Small intestine (tissue), 7 donors: ENCODE results near the gene JMJD1C. TPM values are rescaled to one million over a fixed set of nuclear protein-coding genes. Genes with fewer than 3 reads are reported as not detected.
"Not testable (repeated sequence)": the region's sequence is repeated elsewhere in the genome, so short reads cannot be mapped to it uniquely, and the experiment has no call there.

Experiments
- DNase-seq, 2 donors: peaks; one replicate each; pipeline versions ENCODE4 v3.0.0 to v3.0.0-alpha.2; 2013
- FAIRE-seq: peaks from 2 replicates; lab custom pipeline; 2012; peaks lifted over from hg19 to GRCh38; lab: Jason Lieb, UNC
- H3K27ac ChIP-seq, 3 donors: one replicate each; pipeline ENCODE4 v1.5.1; 2013; ENCODE audit warnings: low read length in 2 of 3, mild to moderate bottlenecking in 2 of 3, control low read depth in 1 of 3, inconsistent platforms in 1 of 3, low read depth in 1 of 3, moderate library complexity in 1 of 3
- H3K27me3 ChIP-seq, 3 donors: one replicate each; pipeline ENCODE4 v1.6.1; 2013; ENCODE audit warnings: low read length in 3 of 3, inconsistent platforms in 1 of 3; ENCODE audit not compliant: control insufficient read depth in 3 of 3, insufficient read depth in 3 of 3
- H3K36me3 ChIP-seq, 3 donors: one replicate each; pipeline ENCODE4 v1.6.1; 2013; ENCODE audit warnings: low read length in 3 of 3, inconsistent platforms in 1 of 3, low read depth in 1 of 3, mild to moderate bottlenecking in 1 of 3, moderate library complexity in 1 of 3; ENCODE audit not compliant: control insufficient read depth in 3 of 3, insufficient read depth in 2 of 3
- H3K4me1 ChIP-seq, 3 donors: one replicate each; pipeline ENCODE4 v1.6.1; 2013; ENCODE audit warnings: low read length in 2 of 3, inconsistent platforms in 1 of 3, low read depth in 1 of 3, mild to moderate bottlenecking in 1 of 3, moderate library complexity in 1 of 3; ENCODE audit not compliant: control insufficient read depth in 3 of 3, insufficient read depth in 2 of 3
- H3K4me3 ChIP-seq, 3 donors: one replicate each; pipeline ENCODE4 v1.5.1; 2013; ENCODE audit warnings: low read length in 3 of 3, control low read depth in 1 of 3, inconsistent platforms in 1 of 3, low read depth in 1 of 3, mild to moderate bottlenecking in 1 of 3, moderate library complexity in 1 of 3
- H3K9me3 ChIP-seq, 2 donors: one replicate each; pipeline ENCODE4 v1.6.1; 2013; ENCODE audit warnings: low read depth in 1 of 2, low read length in 1 of 2; ENCODE audit not compliant: control insufficient read depth in 2 of 2, insufficient read depth in 1 of 2
- WGBS, 3 donors: extraction: QIAGEN DNeasy Blood & Tissue Kit; methylation state at CpG; one replicate each; pipeline ENCODE4 v1.1.7; 2013; 5-methylcytosine and 5-hydroxymethylcytosine counted together
- polyA plus RNA-seq, 4 donors: library from polyadenylated mRNA; stranded (reverse) in 3 of 4; unstranded in 1 of 4; fragments of 200-250 nt in 3 of 4; fragments of 120-200 nt in 1 of 4; gene quantifications; one replicate each; pipeline versions ENCODE4 v1.2.1 to v1.2.3, GENCODE V29; 2013
- donor health status: healthy with polysubstance abuse.
- donor health status: control.
- donor health status: control.
- donor health status: Bipolar disorder and iron deficiency.
- donor health status: healthy.

JMJD1C gene
- polyA plus RNA-seq, 4 donors, result 22.4 to 108 (median 39.1) TPM

DNA sequence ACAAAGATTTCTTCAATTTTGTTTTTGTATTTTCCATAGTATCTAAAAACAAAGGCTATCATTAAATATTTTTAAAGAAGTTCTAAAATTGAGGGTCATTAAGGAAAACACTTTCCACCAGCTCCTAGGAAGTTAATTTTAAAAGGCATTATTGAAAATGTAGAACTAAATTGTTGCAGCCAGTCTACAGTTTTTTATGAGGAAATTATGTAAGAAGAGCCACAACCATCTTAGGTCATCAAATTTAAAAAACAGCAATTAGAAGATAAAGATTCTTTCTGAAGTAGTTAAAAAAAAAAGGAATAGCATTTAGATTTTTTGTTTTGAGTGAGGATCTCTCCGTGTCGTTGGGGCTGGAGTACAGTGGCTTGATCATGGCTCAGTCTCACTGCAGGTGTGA lies 171.0 kb downstream of the JMJD1C start:
- FAIRE-seq (no peak), DNase-seq (no peak)
- Histone ChIP-seq H3K27me3 (no peaks in the 10 kb centered on the region), H3K27ac (no peak overlapping the region), H3K4me3 (no peak overlapping the region), H3K4me1 (no peaks in the 10 kb centered on the region), H3K9me3 (no peaks in the 10 kb centered on the region), H3K36me3 (peaks cover 0 to 16% (median 0%) of the 10 kb centered on the region in 3 donors)
- WGBS, 3 donors, result 85 to 89% (median 86%) methylated on average over 2 of the region's 2 CpGs

DNA sequence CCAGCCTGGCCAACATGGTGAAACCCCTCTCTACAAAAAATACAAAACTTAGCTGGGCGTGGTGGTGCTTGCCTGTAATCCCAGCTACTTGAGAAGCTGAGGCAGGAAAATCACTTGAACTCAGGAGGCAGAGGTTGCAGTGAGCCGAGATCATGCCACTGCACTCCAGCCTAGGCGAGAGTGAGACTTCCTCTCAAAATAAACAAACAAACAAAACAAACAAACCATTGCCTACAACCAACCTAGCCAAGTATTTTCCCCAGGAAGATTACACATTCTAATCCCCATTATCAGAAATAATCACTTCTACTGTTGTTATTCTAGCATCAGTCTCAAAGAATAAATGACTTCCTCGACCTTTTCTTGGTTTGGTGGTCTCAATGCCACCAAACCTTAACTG lies 172.9 kb downstream of the JMJD1C start:
- H3K36me3 ChIP-seq, result peaks cover 0 to 11% (median 0%) of the 10 kb centered on the region in 3 donors
- 79 to 90% (median 87%) methylated on average over 4 of the region's 4 CpGs for WGBS, 3 donors
- not testable (repeated sequence) for DNase-seq, H3K9me3 ChIP-seq, H3K27ac ChIP-seq, H3K27me3 ChIP-seq, H3K4me1 ChIP-seq, H3K4me3 ChIP-seq, FAIRE-seq

DNA sequence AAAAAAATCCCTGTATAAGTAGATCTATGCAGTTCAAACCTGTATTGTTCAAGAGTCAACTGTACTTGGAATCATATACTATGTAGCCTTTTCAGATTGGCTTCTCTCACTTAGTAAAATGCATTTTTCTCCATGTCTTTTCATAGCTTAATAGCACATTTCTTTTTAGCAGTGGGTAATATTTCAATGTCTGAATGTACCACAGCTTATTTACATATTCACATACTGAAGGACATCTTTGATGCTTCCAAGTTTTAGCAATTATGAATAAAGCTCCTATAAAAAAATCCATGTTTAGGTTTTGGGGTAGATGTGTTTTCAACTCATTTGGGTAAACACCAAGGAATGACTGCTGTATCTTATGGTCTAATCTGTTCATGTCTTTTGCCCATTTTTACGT lies 177.6 kb downstream of the JMJD1C start:
- DNase-seq, result no peak
- no peaks in the 10 kb centered on the region for H3K27me3 ChIP-seq
- H3K4me3 ChIP-seq, result no peak overlapping the region
- no peak for FAIRE-seq
- H3K4me1 ChIP-seq, result no peaks in the 10 kb centered on the region
- H3K27ac ChIP-seq, result no peak overlapping the region
- peaks cover 0 to 2% (median 0%) of the 10 kb centered on the region in 3 donors for H3K36me3 ChIP-seq
- no peaks in the 10 kb centered on the region for H3K9me3 ChIP-seq
- 96% methylated on average over 1 of the region's 1 CpG for WGBS, 3 donors

DNA sequence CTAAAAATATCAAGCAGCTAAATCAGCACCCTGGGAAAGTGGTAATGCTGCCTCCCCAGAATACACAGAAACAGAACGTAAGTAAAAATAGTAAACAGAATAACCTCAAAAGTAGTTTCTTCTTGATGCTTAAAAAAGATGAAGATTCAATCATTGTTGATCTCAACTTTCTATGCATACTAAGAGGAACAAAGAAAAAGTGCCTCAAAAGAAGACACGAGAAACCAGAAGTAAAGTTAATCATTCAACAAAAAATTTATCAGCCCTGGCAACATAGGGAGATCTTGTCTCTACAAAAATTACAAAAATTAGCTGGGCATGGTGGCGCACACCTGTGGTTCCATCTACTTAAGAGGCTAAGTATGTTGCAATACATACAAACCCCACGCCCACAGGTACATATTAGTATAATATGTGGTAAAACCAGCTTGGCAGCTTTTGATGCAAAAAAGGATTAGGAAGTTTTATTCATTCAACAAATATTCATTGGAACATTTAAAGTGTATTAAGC lies 179.0 kb downstream of the JMJD1C start:
- H3K36me3 ChIP-seq, result no peaks in the 10 kb centered on the region
- H3K27ac ChIP-seq, result no peak overlapping the region
- FAIRE-seq (no peak), DNase-seq (no peak)
- no peaks in the 10 kb centered on the region for H3K9me3 ChIP-seq
- no peak overlapping the region for H3K4me3 ChIP-seq
- no peaks in the 10 kb centered on the region for H3K27me3 ChIP-seq
- 77 to 89% (median 85%) methylated on average over 4 of the region's 4 CpGs for WGBS, 3 donors
- H3K4me1 ChIP-seq, result no peaks in the 10 kb centered on the region

DNA sequence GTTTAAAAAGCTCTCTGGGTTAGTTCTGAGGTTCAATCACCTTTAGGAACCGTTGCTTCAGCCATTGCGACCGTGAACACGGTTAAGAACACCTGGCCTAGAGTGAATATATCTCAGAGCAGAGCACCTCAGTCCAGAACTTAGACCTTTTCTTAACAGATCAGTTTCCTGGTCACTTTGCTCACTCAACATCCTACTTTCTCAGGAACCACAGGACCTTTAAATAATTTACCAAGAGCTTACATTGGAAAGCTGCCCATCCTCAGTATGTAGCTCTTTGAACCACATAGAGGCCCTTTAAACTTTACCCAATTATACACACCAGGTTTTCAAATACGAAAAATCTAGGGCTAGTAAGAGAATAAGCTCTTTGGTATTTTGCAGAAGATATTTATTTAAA lies 179.4 kb downstream of the JMJD1C start:
- peaks cover 0 to 3% (median 0%) of the 10 kb centered on the region in 3 donors for H3K36me3 ChIP-seq
- no peaks in the 10 kb centered on the region for H3K4me1 ChIP-seq
- no peak overlapping the region for H3K27ac ChIP-seq
- H3K27me3 ChIP-seq, result no peaks in the 10 kb centered on the region
- no peak overlapping the region for H3K4me3 ChIP-seq
- no peaks in the 10 kb centered on the region for H3K9me3 ChIP-seq
- FAIRE-seq, result no peak
- WGBS, 3 donors, result 87 to 91% (median 87%) methylated on average over 5 of the region's 5 CpGs
- DNase-seq, result no peak

DNA sequence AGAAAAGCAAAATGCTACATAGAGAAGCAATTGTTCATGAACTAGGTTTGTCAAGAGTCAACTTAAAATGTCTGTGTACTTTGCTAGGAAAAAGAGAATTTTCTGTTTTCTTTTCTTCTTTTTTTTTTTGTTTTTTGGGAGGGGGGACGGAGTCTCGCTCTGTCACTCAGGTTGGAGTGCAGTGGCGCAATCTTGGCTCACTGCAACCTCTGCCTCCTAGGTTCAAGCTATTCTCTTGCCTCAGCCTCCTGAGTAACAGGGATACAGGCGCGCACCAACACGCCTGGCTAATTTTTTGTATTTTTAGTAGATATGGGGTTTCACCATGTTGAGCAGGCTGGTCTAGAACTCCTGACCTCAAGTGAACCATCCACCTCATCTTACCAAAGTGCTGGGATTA lies 181.9 kb downstream of the JMJD1C start:
- not testable (repeated sequence) for H3K27ac ChIP-seq, H3K9me3 ChIP-seq, H3K4me3 ChIP-seq, H3K4me1 ChIP-seq, FAIRE-seq, H3K27me3 ChIP-seq, DNase-seq
- 97 to 98% (median 97%) methylated on average over 6 of the region's 6 CpGs for WGBS, 3 donors
- H3K36me3 ChIP-seq, result peaks cover 0 to 12% (median 0%) of the 10 kb centered on the region in 3 donors

DNA sequence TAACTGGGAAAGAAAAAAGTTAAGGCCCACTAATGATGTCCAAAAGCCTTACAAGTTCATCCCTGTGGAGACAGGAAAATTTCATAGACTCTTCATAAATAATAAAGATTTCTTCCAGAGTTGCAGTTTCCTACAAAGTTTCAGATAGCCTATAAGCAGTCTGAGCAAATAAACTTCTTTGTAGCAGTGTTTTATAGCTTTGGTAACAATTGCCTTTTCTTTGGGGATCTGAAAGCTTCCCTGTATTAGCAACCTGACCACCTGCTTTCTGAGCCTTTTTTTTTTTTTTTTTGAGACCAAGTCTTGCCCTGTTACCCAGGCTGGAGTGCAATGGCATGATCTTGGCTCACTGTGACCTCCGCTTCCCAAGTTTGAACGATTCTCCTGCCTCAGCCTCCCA lies 182.7 kb downstream of the JMJD1C start:
- Histone ChIP-seq H3K4me3 (no peak overlapping the region), H3K9me3 (no peaks in the 10 kb centered on the region), H3K36me3 (peaks cover 0 to 16% (median 0%) of the 10 kb centered on the region in 3 donors), H3K4me1 (no peaks in the 10 kb centered on the region), H3K27ac (no peak overlapping the region), H3K27me3 (no peaks in the 10 kb centered on the region)
- FAIRE-seq (no peak), DNase-seq (no peak)
- 73 to 89% (median 82%) methylated on average over 2 of the region's 2 CpGs for WGBS, 3 donors

DNA sequence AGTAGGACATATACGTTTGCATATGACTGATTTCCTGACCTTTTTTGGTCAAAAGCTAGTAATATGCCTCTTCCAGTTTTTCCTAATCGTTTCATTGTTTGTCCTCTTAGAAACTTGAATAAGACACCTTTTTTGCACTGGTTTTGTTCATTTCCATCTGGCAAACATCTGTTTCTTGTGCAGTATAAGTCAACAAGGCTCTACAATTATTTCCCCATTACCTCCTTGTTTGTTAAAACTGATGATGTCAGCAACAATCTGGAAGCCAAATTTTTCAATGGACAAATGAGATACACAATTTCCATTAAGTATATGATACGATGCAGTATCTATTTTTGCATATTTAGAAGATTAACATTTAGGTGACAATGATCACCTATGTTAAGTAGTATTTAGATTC lies 183.8 kb downstream of the JMJD1C start:
- no peak overlapping the region for H3K27ac ChIP-seq
- no peak overlapping the region for H3K4me3 ChIP-seq
- DNase-seq (no peak), FAIRE-seq (no peak)
- 78 to 92% (median 87%) methylated on average over 3 of the region's 3 CpGs for WGBS, 3 donors
- no peaks in the 10 kb centered on the region for H3K4me1 ChIP-seq
- no peaks in the 10 kb centered on the region for H3K27me3 ChIP-seq
- H3K9me3 ChIP-seq, result no peaks in the 10 kb centered on the region
- H3K36me3 ChIP-seq, result peaks cover 0 to 16% (median 0%) of the 10 kb centered on the region in 3 donors

DNA sequence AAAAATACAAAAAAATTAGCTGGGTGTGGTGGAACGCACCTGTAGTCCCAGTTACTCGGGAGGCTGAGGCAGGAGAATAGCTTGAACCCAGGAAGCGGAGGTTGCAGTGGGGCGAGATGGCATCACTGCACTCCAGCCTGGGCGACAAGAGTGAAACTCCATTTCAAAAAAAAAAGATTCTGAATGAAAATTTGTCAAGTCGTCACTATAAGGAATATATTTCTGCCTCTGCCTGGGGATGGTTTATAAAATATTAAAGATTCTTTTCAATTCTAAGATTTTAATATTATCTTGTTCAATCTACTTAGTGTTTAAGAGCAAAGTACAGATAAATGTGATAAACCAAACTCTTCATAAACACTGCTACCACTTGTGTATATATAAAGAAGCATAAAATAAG lies 185.4 kb downstream of the JMJD1C start:
- no peaks in the 10 kb centered on the region for H3K9me3 ChIP-seq
- no peak overlapping the region for H3K27ac ChIP-seq
- FAIRE-seq, result no peak
- H3K27me3 ChIP-seq, result no peaks in the 10 kb centered on the region
- 95 to 99% (median 96%) methylated on average over 6 of the region's 6 CpGs for WGBS, 3 donors
- peaks cover 0 to 16% (median 0%) of the 10 kb centered on the region in 3 donors for H3K36me3 ChIP-seq
- no peak for DNase-seq
- no peak overlapping the region for H3K4me3 ChIP-seq
- no peaks in the 10 kb centered on the region for H3K4me1 ChIP-seq
